Common myeloid progenitor, CD34-positive (primary cell): ENCODE data around the gene NT5C2.

Source experiments
- CTCF ChIA-PET: fragments of 350-600 bp; sonication (Branson Sonifier 250); formaldehyde crosslinking; loops from one replicate; lab custom pipeline; 2021; ENCODE audit warnings: antibody characterized with exemption; lab: Charles Lee
- POLR2A ChIA-PET: fragments of 350-600 bp; sonication (Branson Sonifier 250); formaldehyde crosslinking; loops from one replicate; lab custom pipeline; 2021; ENCODE audit warnings: antibody characterized with exemption; lab: Charles Lee
- DNase-seq, 3 donors: peaks; one replicate each; pipeline versions ENCODE4 v3.0.0 to v3.0.0-alpha.2; 2013
- H3K27ac ChIP-seq, 2 experiments: 1 replicate in 1 of 2; 2 replicates in 1 of 2; pipeline ENCODE4 v1.7.0; 2013; ENCODE audit warnings: inconsistent platforms in 2 of 2, low read length in 2 of 2, mild to moderate bottlenecking in 2 of 2, low read depth in 1 of 2, moderate library complexity in 1 of 2; ENCODE audit not compliant: severe bottlenecking in 2 of 2, insufficient read depth in 1 of 2, poor library complexity in 1 of 2
- H3K27me3 ChIP-seq, 5 experiments: replicated peaks in 2 of 5; 1 replicate in 3 of 5; 2 replicates in 2 of 5; pipeline versions ENCODE4 v1.6.1 to v1.7.0; 2013; ENCODE audit warnings: low read length in 4 of 5, mild to moderate bottlenecking in 2 of 5, moderate library complexity in 2 of 5, inconsistent platforms in 1 of 5; ENCODE audit not compliant: insufficient read depth in 5 of 5, control insufficient read depth in 4 of 5
- H3K36me3 ChIP-seq, 4 experiments: 1 replicate in 2 of 4; 2 replicates in 2 of 4; pipeline versions ENCODE4 v1.6.1 to v1.7.0; 2013; ENCODE audit warnings: low read length in 3 of 4, control low read depth in 1 of 4, mild to moderate bottlenecking in 1 of 4; ENCODE audit not compliant: control insufficient read depth in 4 of 4, insufficient read depth in 4 of 4
- H3K4me1 ChIP-seq, 4 experiments: 1 replicate in 3 of 4; 2 replicates in 1 of 4; pipeline versions ENCODE4 v1.6.1 to v1.7.1; 2013; ENCODE audit warnings: low read length in 3 of 4, mild to moderate bottlenecking in 3 of 4, control low read depth in 1 of 4, inconsistent platforms in 1 of 4, moderate library complexity in 1 of 4; ENCODE audit not compliant: control insufficient read depth in 4 of 4, insufficient read depth in 4 of 4; ENCODE audit errors: control extremely low read depth in 1 of 4
- H3K4me3 ChIP-seq, 7 experiments: 1 replicate in 4 of 7; 2 replicates in 3 of 7; pipeline versions ENCODE4 v1.5.1 to v1.7.0; 2013; ENCODE audit warnings: mild to moderate bottlenecking in 7 of 7, low read length in 6 of 7, moderate library complexity in 6 of 7, inconsistent platforms in 2 of 7, low read depth in 2 of 7, control low read depth in 1 of 7; ENCODE audit not compliant: insufficient read depth in 4 of 7, control insufficient read depth in 1 of 7; ENCODE audit errors: extremely low read depth in 1 of 7
- H3K9me3 ChIP-seq, 5 experiments: 1 replicate in 4 of 5; 2 replicates in 1 of 5; pipeline versions ENCODE4 v1.6.1 to v1.7.1; 2013; ENCODE audit warnings: low read length in 4 of 5, mild to moderate bottlenecking in 2 of 5, inconsistent platforms in 1 of 5, low read depth in 1 of 5, moderate library complexity in 1 of 5; ENCODE audit not compliant: control insufficient read depth in 4 of 5, insufficient read depth in 2 of 5; ENCODE audit errors: control extremely low read depth in 1 of 5
- WGBS: methylation state at CpG from one replicate; pipeline ENCODE4 v1.1.5; 2013; ENCODE audit not compliant: insufficient coverage; 5-methylcytosine and 5-hydroxymethylcytosine counted together

The NT5C2 gene

DNA sequence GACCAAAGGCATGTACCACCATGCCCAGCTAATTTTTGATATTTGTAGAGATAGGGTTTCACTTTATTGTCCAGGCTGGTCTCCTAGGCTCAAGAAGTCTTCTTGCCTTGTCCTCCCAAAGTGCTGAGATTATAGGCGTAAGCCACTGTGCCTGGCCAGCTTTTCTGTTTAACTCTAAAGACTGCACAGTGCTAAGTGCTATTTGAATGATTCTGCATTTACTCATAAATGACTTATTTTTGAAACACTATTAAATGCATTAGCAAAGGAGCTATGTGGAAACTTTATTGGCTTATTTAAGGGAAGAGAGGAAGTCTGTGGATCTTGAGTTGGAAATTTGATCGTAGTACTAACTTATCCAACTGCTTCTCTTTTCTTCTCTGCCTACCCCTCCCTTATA lies 89.1 kb downstream of the NT5C2 start:
- no CpG with 5 or more reads among the region's 2 CpGs for WGBS

DNA sequence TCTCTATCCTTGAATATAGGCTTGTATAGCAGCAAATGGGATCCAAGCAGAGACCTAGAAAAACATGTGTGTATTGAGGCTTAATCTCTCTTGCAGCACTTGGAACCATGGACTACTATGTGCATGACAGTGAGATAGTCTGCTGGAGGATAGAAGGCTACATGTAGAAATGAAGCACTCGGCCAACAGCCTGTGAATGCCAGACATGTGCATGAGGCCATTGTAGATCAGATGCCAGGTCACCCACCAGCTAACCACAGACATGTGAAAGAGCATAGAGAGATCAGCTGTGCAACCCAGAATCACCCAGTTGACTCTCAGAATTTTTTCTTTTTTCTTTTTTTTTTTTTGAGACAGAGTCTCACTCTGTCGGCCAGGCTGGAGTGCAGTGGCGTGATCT lies 90.9 kb downstream of the NT5C2 start:
- Histone ChIP-seq H3K9me3 (no peaks in the 10 kb centered on the region), H3K27ac (no peak overlapping the region), H3K36me3 (peaks cover 43 to 88% (median 62%) of the 10 kb centered on the region in 4 experiments), H3K4me3 (no peak overlapping the region), H3K27me3 (no peaks in the 10 kb centered on the region), H3K4me1 (no peaks in the 10 kb centered on the region)
- WGBS, result 100% methylated on average over 1 of the region's 3 CpGs
- CTCF ChIA-PET, result interaction anchor here (1.5 to 2.8 kb wide), 3 partner anchors 11 to 142 kb away, joined by 3 to 12 read pairs (median 7); no protein-coding TSS in a partner anchor
- DNase-seq, result no peak
- POLR2A ChIA-PET, result no interaction called here

More for the DNA sequence above, 89.1 kb downstream of the NT5C2 start:
- Histone ChIP-seq H3K36me3 (peaks cover 30 to 77% (median 47%) of the 10 kb centered on the region in 4 experiments), H3K4me1 (no peaks in the 10 kb centered on the region), H3K9me3 (no peaks in the 10 kb centered on the region), H3K27me3 (no peaks in the 10 kb centered on the region), H3K27ac (no peak overlapping the region), H3K4me3 (no peak overlapping the region)
- ChIA-PET CTCF (interaction anchor here (0.8 to 2.3 kb wide), 3 partner anchors 11 to 140 kb away, joined by 3 to 7 read pairs (median 4); no protein-coding TSS in a partner anchor), POLR2A (no interaction called here)
- no peak for DNase-seq

DNA sequence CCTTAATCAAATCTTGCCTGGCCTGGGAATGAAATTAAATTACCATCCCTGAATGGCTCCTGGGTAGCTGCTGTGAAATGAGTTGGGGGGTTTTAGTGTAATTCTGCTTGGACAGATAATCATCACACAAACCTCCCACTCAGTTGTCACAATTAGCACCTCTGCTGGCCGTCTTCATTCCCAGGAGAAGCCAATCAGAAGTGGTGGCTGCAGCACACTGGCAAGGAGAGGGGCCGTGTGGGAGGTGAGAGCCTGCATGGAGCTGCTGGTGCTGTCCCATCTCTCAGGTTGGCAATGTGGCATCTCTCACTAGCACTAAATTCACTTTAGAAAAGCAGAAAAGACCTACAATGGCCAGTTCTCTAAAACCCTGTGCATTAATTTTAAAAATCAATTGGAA lies 92.5 kb downstream of the NT5C2 start:
- Histone ChIP-seq H3K27me3 (no peaks in the 10 kb centered on the region), H3K4me3 (no peak overlapping the region), H3K36me3 (peaks cover 42 to 89% (median 64%) of the 10 kb centered on the region in 4 experiments), H3K4me1 (no peaks in the 10 kb centered on the region), H3K27ac (no peak overlapping the region), H3K9me3 (no peaks in the 10 kb centered on the region)
- WGBS, result 100% methylated on average over 1 of the region's 2 CpGs
- ChIA-PET CTCF (interaction anchor here (1.0 to 2.8 kb wide), 2 partner anchors 10 to 183 kb away, joined by 3 to 12 read pairs; partner anchors contain the start of gene CNNM2), POLR2A (no interaction called here)
- no peak for DNase-seq

DNA sequence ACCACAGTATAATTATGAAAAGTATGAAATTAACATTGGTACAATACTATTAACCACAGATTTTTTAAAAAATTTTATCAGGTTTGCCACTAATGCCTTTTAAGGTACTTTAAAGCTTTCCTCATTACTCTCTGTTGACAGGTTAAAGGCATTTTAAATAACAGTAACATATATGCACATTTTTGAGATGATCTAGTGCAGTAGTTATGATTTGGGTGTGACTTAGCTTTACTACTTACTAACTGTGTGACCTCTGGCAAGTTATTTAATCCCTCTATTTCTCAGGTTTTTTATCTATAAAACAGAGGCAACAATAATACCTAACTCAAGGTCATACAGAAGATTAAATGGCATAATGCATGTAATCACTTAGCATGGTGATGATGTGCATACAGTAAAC lies 94.8 kb downstream of the NT5C2 start:
- Histone ChIP-seq H3K4me1 (no peaks in the 10 kb centered on the region), H3K9me3 (no peaks in the 10 kb centered on the region), H3K27me3 (no peaks in the 10 kb centered on the region), H3K36me3 (peaks cover 44 to 88% (median 68%) of the 10 kb centered on the region in 4 experiments), H3K27ac (no peak overlapping the region), H3K4me3 (no peak overlapping the region)
- ChIA-PET CTCF (interaction anchor here (0.6 to 1.5 kb wide), 3 partner anchors 32 to 375 kb away, joined by 3 to 4 read pairs (median 4); no protein-coding TSS in a partner anchor), POLR2A (interaction anchor here (0.6 kb wide), 1 partner anchor 165 kb away, joined by 3 read pairs; no protein-coding TSS in a partner anchor)
- no peak for DNase-seq

DNA sequence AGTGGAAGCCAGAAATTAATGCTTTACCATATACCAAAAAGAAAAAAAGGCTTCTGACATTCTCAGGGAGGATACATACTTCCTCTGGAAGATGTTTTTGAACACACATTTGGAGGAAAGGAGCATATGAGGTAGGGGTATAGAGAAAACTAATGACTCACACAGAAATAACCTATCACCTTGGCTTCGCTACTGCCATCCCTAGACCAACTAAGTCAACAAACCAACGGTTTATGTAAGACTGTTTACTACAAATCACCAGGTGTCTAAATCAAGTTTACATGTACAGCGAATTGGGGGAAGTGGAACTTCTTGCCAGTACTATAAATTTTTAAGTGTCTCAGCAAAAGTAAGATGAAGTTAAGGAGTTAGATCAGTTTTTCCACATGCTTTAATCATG lies 96.9 kb downstream of the NT5C2 start:
- Histone ChIP-seq H3K27me3 (no peaks in the 10 kb centered on the region), H3K36me3 (peaks cover 51 to 93% (median 75%) of the 10 kb centered on the region in 4 experiments), H3K9me3 (no peaks in the 10 kb centered on the region), H3K4me3 (no peak overlapping the region), H3K4me1 (no peaks in the 10 kb centered on the region), H3K27ac (no peak overlapping the region)
- POLR2A ChIA-PET, result no interaction called here
- CTCF ChIA-PET, result interaction anchor here (1.6 kb wide), 1 partner anchor 14 kb away, joined by 3 read pairs; no protein-coding TSS in a partner anchor
- WGBS, result 100% methylated on average over 1 of the region's 3 CpGs
- no peak for DNase-seq

DNA sequence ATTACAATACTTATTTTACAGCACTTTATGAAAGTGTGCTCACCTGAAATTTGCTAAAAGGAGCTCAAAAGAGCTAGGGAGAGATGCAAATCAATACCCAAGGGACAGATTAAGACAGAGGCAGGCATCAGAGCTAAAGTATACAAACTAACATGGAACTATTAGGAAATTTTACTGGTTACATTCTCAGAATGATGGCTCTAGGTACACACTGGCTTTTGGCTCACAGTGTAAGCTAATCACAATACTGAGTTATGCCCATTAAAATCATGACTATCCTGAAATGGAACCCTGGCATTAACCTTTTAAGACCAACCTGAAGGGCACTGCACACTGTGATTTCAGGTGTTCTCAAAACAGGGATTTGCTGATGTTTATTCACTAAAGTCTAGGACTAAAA lies 98.1 kb downstream of the NT5C2 start:
- H3K9me3 ChIP-seq, result no peaks in the 10 kb centered on the region
- no peaks in the 10 kb centered on the region for H3K27me3 ChIP-seq
- DNase-seq, result no peak
- CTCF ChIA-PET, result interaction anchor here (1.4 to 1.6 kb wide), 2 partner anchors 12 to 13 kb away, joined by 3 read pairs; no protein-coding TSS in a partner anchor
- no peak overlapping the region for H3K4me3 ChIP-seq
- no peak overlapping the region for H3K27ac ChIP-seq
- POLR2A ChIA-PET, result no interaction called here
- H3K4me1 ChIP-seq, result no peaks in the 10 kb centered on the region
- H3K36me3 ChIP-seq, result peaks cover 52 to 93% (median 77%) of the 10 kb centered on the region in 4 experiments

DNA sequence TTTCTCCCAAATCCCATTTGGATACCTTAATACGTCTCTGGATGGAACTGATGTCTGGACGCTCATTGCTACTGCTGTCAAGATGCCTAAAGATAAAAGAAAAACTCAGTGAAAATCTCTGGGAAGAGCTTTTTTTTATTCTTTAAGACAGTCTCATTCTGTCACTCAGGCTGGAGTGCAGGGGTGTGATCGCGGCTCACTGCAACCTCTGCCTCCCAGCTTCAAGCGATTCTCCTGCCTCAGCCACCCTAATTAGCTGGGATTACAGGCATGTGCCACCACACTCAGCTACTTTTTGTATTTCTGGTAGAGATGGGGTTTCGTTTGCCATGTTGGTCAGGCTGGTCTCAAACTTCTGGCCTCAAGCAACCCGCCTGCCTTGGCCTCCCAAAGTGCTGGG lies 102.2 kb downstream of the NT5C2 start:
- Histone ChIP-seq H3K9me3 (no peaks in the 10 kb centered on the region), H3K27ac (no peak overlapping the region), H3K36me3 (peaks cover 44 to 89% (median 77%) of the 10 kb centered on the region in 4 experiments), H3K4me3 (no peak overlapping the region), H3K4me1 (no peaks in the 10 kb centered on the region), H3K27me3 (no peaks in the 10 kb centered on the region)
- 100% methylated on average over 5 of the region's 7 CpGs for WGBS
- CTCF ChIA-PET, result interaction anchor here (1.2 to 3.4 kb wide), 2 partner anchors 10 kb away, joined by 3 to 12 read pairs; no protein-coding TSS in a partner anchor
- POLR2A ChIA-PET, result no interaction called here
- DNase-seq, result no peak
